Measurements from ENCODE around the gene KRTAP10-12. TPM values are rescaled to one million over a fixed set of nuclear protein-coding genes. Genes with fewer than 3 reads are reported as not detected.

The KRTAP10-12 gene
- total RNA-seq, 1 experiment from 2014 or later, result not detected

DNA sequence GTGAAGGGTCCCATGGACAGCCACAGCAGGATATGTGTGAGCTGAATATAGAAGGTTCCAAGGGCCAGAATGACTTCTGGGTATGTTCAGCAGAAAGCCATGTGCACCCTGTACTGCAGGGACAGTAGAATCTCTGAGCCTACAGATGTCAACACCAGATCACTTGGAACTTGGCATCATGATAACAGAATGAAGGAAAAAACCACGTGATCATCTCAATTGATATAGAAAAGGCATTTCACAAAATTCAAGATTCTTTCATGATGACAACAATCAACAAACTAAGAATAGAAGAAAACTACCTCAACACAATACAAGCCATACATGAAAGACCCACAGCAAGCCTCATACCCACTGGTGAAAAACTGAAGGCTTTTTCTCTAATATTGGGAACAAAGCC, 29.4 kb upstream of the KRTAP10-12 start:
- TF ChIP-seq REST (IDR thresholded peaks at IDR 0.05; ENCODE audit: insufficient read depth in 1 of 2, low read depth in 2 of 2, low read length in 1 of 2) (no peak), CTCF (IDR thresholded peaks at IDR 0.05) (no peak), POLR2AphosphoS5 (IDR thresholded peaks at IDR 0.05; ENCODE audit: low read depth, low read length) (no peak), TCF7L2 (IDR thresholded peaks at IDR 0.05; ENCODE audit: low read depth, low read length) (no peak), SIN3A (IDR thresholded peaks at IDR 0.05; ENCODE audit: borderline replicate concordance, insufficient read depth, low read depth, low read length) (no peak)
- Histone ChIP-seq H3K4me1 (ENCODE audit: control insufficient read depth, insufficient read depth, low read length) (no peaks in the 10 kb centered on the region), H3K36me3 (ENCODE audit: control insufficient read depth, insufficient read depth, low read length) (no peaks in the 10 kb centered on the region), H3K4me3 (ENCODE audit: low read depth in 2 of 2, low read length in 2 of 2) (no peak overlapping the region), H3K27ac (ENCODE audit: low read length) (no peak overlapping the region), H3K9me3 (ENCODE audit: control insufficient read depth, insufficient read depth, low read depth, low read length) (no peaks in the 10 kb centered on the region), H3K27me3 (ENCODE audit: control insufficient read depth, insufficient read depth, low read length) (no peaks in the 10 kb centered on the region)
- ATAC-seq (no peak), DNase-seq (ENCODE audit: low read depth, low spot score) (no peak)
- intact Hi-C loops (cut with micrococcal nuclease; ENCODE audit: unreplicated experiment) (no loop called here), in situ Hi-C loops (cut with HindIII; ENCODE audit: low pct_unique_long_range_greater_than_20kb, low sequenced_read_pairs) (no loop called here)
- CTCF ChIA-PET, result no interaction called here
- no TSS peak for BruUV-seq (replicated peaks)
- POLR2A ChIA-PET, result no interaction called here

DNA sequence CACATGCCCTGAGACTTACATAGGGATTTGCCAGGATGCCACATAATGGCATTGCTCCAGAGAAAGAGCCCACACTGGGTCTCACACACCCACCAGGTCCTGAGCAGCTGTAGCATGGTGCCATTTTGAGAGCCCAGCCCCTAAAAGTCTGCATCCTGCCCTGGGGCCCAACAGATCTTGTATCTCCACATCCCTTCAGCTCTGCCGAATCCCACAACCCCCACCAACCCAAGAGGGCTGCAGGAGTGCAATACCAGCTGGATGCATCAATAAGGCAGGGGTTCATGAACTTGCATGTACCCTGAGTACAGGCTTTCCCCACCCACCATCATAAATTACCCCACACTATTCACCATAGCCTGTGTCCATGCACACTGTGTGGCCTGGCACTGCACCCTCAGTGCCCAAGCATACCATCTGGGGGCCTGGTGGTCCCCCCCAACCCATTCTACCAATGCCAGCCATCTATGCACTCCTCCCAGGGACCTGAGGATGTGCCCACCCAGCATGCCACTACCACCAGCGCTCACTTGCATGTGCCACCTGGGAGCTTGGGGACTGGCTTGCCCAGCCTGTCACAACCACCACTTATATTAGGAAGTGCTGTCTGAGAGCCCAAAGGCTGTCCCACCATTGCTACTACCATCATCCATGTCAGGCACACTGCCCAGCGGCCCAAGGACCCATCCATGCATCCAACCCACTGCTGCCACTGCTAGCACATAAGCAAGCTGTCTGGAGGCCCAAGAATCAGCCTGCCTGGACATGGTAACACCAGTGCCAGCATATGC, 26.1 kb upstream of the KRTAP10-12 start:
- no peaks in the 10 kb centered on the region for H3K9me3 ChIP-seq (ENCODE audit: control insufficient read depth, insufficient read depth, low read depth, low read length)
- H3K27ac ChIP-seq (ENCODE audit: low read length), result no peak overlapping the region
- intact Hi-C loops (cut with micrococcal nuclease; ENCODE audit: unreplicated experiment) (no loop called here), in situ Hi-C loops (cut with HindIII; ENCODE audit: low pct_unique_long_range_greater_than_20kb, low sequenced_read_pairs) (no loop called here)
- CTCF ChIA-PET, result no interaction called here
- POLR2A ChIA-PET, result no interaction called here
- DNase-seq (ENCODE audit: low read depth, low spot score), result no peak
- H3K4me3 ChIP-seq (ENCODE audit: low read depth in 2 of 2, low read length in 2 of 2), result no peak overlapping the region
- H3K4me1 ChIP-seq (ENCODE audit: control insufficient read depth, insufficient read depth, low read length), result no peaks in the 10 kb centered on the region
- no peaks in the 10 kb centered on the region; the same call in 1 of the 2 replicates for H3K27me3 ChIP-seq (ENCODE audit: control insufficient read depth, insufficient read depth, low read length)
- no peak for ATAC-seq
- TF ChIP-seq POLR2AphosphoS5 (IDR thresholded peaks at IDR 0.05; ENCODE audit: low read depth, low read length) (no peak), CTCF (IDR thresholded peaks at IDR 0.05) (no peak), REST (IDR thresholded peaks at IDR 0.05; ENCODE audit: insufficient read depth in 1 of 2, low read depth in 2 of 2, low read length in 1 of 2) (no peak), TCF7L2 (IDR thresholded peaks at IDR 0.05; ENCODE audit: low read depth, low read length) (no peak), SIN3A (IDR thresholded peaks at IDR 0.05; ENCODE audit: borderline replicate concordance, insufficient read depth, low read depth, low read length) (no peak)
- no TSS peak for BruUV-seq (replicated peaks)
- no peaks in the 10 kb centered on the region for H3K36me3 ChIP-seq (ENCODE audit: control insufficient read depth, insufficient read depth, low read length)

All from Panc1 (cell line).